Fibroblast of lung (primary cell): Measurements from ENCODE around the gene UHRF2. TPM values are rescaled to one million over a fixed set of nuclear protein-coding genes. Genes with fewer than 3 reads are reported as not detected.

Experiments used
- DNase-seq, 2 donors: peaks; one replicate each; pipeline versions ENCODE4 v3.0.0 to v3.0.0-alpha.2; 2010; ENCODE audit warnings: low read depth in 2 of 2
- H2AFZ ChIP-seq: 2 replicates; pipeline ENCODE4 v1.5.1; 2012; ENCODE audit warnings: low read length, control low read depth, inconsistent platforms
- H3K27ac ChIP-seq: 2 replicates; pipeline ENCODE4 v1.5.1; 2011; ENCODE audit warnings: low read length, control low read depth; ENCODE audit not compliant: insufficient read depth
- H3K27me3 ChIP-seq: 2 replicates; pipeline ENCODE4 v1.5.1; 2011; ENCODE audit warnings: mild to moderate bottlenecking, low read length; ENCODE audit not compliant: control insufficient read depth, insufficient read depth
- H3K36me3 ChIP-seq: 2 replicates; pipeline ENCODE4 v1.5.1; 2011; ENCODE audit warnings: low read length; ENCODE audit not compliant: control insufficient read depth, insufficient read depth
- H3K4me1 ChIP-seq: 2 replicates; pipeline ENCODE4 v1.5.1; 2011; ENCODE audit warnings: low read length; ENCODE audit not compliant: control insufficient read depth, insufficient read depth; ENCODE audit errors: extremely low read depth
- H3K4me2 ChIP-seq: 2 replicates; pipeline ENCODE4 v1.5.1; 2011; ENCODE audit warnings: low read length, control low read depth; ENCODE audit not compliant: insufficient read depth; ENCODE audit errors: extremely low read depth
- H3K4me3 ChIP-seq, 4 experiments: fragments of 200-600 bp in 1 of 4; sonication (generic) in 1 of 4; replicated peaks in 1 of 4; 2 replicates each; pipeline ENCODE4 v1.5.1; 2011 to 2016; ENCODE audit warnings: low read length in 4 of 4, low read depth in 3 of 4, mild to moderate bottlenecking in 3 of 4, control low read depth in 2 of 4, inconsistent platforms in 1 of 4, mixed read lengths in 1 of 4; ENCODE audit not compliant: insufficient read depth in 1 of 4; ENCODE audit errors: control extremely low read depth in 1 of 4
- H3K79me2 ChIP-seq: 2 replicates; pipeline ENCODE4 v1.5.1; 2012; ENCODE audit warnings: mild to moderate bottlenecking, low read length, inconsistent platforms; ENCODE audit not compliant: control insufficient read depth, insufficient read depth
- H3K9ac ChIP-seq: 2 replicates; pipeline ENCODE4 v1.5.1; 2011; ENCODE audit warnings: mild to moderate bottlenecking, low read length, control low read depth; ENCODE audit not compliant: insufficient read depth
- H3K9me3 ChIP-seq: 2 replicates; pipeline ENCODE4 v1.5.1; 2012; ENCODE audit warnings: low read depth, low read length; ENCODE audit not compliant: control insufficient read depth, insufficient read depth
- H4K20me1 ChIP-seq: 2 replicates; pipeline ENCODE4 v1.5.1; 2011; ENCODE audit warnings: low read length; ENCODE audit not compliant: control insufficient read depth, insufficient read depth; ENCODE audit errors: extremely low read depth
- EZH2 ChIP-seq: IDR thresholded peaks from 2 replicates; pipeline ENCODE4 v1.5.1; 2012; ENCODE audit warnings: low read length, control low read depth, mild to moderate bottlenecking; ENCODE audit errors: missing control alignments
- polyA plus RNA-seq, 2 donors: library from polyadenylated mRNA; depleted of rRNA in 1 of 2; stranded (reverse) in 1 of 2; unstranded in 1 of 2; fragments of >200 nt; gene quantifications; 2 replicates each; pipeline ENCODE4 v1.2.1, GENCODE V29; 2011 to 2012; ENCODE audit warnings: missing spikeins in 1 of 2
- total RNA-seq: library from RNA; depleted of rRNA; stranded (reverse); fragments of >200 nt; gene quantifications from 2 replicates; pipeline ENCODE4 v1.2.1, GENCODE V29; 2014
- TF ChIP-seq, protein P1 (sequence below), 2 donors: IDR thresholded peaks in 1 of 2; conservative IDR thresholded peaks in 1 of 2; 1 replicate in 1 of 2; 2 replicates in 1 of 2; pipeline ENCODE4 v1.5.1; 2011 to 2012; ENCODE audit warnings: low read length in 2 of 2, control low read depth in 1 of 2, inconsistent platforms in 1 of 2, low read depth in 1 of 2, mild to moderate bottlenecking in 1 of 2

Gene UHRF2
- total and polyA plus RNA-seq, 2 donors (not counting 1 experiment from before 2014, with no cell fraction given) = 28.8 to 81.7 TPM

DNA sequence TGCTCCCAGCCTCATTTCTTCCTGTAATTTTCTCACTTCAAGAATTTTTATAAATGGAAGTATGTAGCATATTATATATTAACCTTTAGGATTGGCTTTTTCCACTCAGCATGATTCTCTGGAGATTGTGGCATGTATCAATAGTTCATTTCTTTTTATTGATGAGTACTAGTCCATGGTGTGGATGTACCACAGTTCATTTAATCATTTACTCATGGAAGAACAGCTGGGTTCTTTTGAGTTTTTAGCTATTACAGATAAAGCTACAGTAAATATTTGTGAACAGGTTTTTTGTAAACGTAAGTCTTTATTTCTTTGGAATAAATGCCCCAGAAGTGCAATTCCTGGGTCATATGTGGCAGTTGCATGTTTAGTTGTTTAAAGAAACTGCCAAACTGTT is 76.1 kb downstream of the UHRF2 start:
- Histone ChIP-seq H3K4me3 (no peak overlapping the region), H3K4me2 (no peak overlapping the region), H3K79me2 (peaks cover 13% of the 10 kb centered on the region), H4K20me1 (no peaks in the 10 kb centered on the region), H3K27me3 (no peaks in the 10 kb centered on the region), H3K4me1 (no peaks in the 10 kb centered on the region), H3K36me3 (peaks cover 2% of the 10 kb centered on the region), H2AFZ (no peak overlapping the region), H3K27ac (no peak overlapping the region), H3K9ac (no peak overlapping the region), H3K9me3 (no peaks in the 10 kb centered on the region)
- DNase-seq = no peak
- TF ChIP-seq, protein P1, sequence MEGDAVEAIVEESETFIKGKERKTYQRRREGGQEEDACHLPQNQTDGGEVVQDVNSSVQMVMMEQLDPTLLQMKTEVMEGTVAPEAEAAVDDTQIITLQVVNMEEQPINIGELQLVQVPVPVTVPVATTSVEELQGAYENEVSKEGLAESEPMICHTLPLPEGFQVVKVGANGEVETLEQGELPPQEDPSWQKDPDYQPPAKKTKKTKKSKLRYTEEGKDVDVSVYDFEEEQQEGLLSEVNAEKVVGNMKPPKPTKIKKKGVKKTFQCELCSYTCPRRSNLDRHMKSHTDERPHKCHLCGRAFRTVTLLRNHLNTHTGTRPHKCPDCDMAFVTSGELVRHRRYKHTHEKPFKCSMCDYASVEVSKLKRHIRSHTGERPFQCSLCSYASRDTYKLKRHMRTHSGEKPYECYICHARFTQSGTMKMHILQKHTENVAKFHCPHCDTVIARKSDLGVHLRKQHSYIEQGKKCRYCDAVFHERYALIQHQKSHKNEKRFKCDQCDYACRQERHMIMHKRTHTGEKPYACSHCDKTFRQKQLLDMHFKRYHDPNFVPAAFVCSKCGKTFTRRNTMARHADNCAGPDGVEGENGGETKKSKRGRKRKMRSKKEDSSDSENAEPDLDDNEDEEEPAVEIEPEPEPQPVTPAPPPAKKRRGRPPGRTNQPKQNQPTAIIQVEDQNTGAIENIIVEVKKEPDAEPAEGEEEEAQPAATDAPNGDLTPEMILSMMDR (conservative IDR thresholded peaks at IDR 0.05 in 1 of 2, IDR thresholded peaks at IDR 0.05 in 1 of 2; ENCODE audit: low read depth in 1 of 2, low read length in 2 of 2) = no peak

DNA sequence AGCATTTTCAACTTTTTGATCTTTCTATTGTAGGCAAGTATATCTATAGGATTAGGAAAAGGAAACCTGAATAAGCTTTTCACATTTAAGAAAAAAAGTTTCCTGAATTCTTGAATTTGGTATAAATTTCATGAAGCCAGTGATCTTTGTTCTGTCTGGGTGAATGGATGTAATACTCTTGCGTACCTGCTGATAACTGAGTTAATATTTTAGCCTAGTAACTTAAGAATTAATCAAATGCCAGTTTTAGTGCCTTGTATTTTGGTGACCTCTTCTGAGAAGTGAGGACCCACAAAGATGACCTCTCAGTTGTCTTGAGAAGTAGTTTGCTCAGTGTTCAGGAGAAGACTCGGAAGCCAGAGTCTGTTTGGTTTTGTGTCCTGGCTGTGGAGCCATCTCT is 77.9 kb downstream of the UHRF2 start:
- peaks cover 3% of the 10 kb centered on the region for H3K36me3 ChIP-seq
- no peak overlapping the region for H3K4me2 ChIP-seq
- H3K4me1 ChIP-seq = no peaks in the 10 kb centered on the region
- no peak for DNase-seq
- no peaks in the 10 kb centered on the region for H4K20me1 ChIP-seq
- TF ChIP-seq, protein P1 (conservative IDR thresholded peaks at IDR 0.05 in 1 of 2, IDR thresholded peaks at IDR 0.05 in 1 of 2; ENCODE audit: low read depth in 1 of 2, low read length in 2 of 2) = no peak
- no peak for TF ChIP-seq EZH2
- no peak overlapping the region for H3K4me3 ChIP-seq
- no peaks in the 10 kb centered on the region for H3K27me3 ChIP-seq
- no peak overlapping the region for H3K27ac ChIP-seq
- peaks cover 13% of the 10 kb centered on the region for H3K79me2 ChIP-seq
- H3K9me3 ChIP-seq = no peaks in the 10 kb centered on the region
- no peak overlapping the region for H3K9ac ChIP-seq
- no peak overlapping the region for H2AFZ ChIP-seq

DNA sequence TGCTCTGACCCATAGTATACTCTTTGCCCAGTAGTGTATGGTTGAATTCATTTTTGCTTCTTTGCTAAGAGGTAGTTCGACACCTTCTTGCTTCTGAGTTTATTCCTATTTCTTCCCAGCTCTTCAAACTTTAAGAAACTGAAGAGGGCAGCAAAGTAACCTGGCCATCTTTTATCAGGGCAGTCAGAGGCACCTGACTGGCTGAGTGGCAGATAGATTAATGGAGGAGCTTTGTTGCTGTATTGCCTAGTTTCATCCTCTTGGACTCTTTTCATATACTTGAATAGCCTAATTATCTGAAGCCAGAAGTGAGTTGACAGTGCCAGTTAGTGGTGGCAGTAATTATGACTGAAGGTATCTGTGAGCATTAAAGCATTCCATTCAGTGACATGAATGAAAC is 82.5 kb downstream of the UHRF2 start:
- H2AFZ ChIP-seq = no peak overlapping the region
- H3K9me3 ChIP-seq = no peaks in the 10 kb centered on the region
- no peaks in the 10 kb centered on the region for H3K27me3 ChIP-seq
- H3K4me3 ChIP-seq = no peak overlapping the region
- H3K79me2 ChIP-seq = peaks cover 9% of the 10 kb centered on the region
- peaks cover 5% of the 10 kb centered on the region for H3K36me3 ChIP-seq
- H3K4me1 ChIP-seq = peaks cover 4% of the 10 kb centered on the region
- no peak for DNase-seq
- H4K20me1 ChIP-seq = no peaks in the 10 kb centered on the region
- no peak overlapping the region for H3K9ac ChIP-seq
- no peak overlapping the region for H3K27ac ChIP-seq
- TF ChIP-seq, protein P1 (conservative IDR thresholded peaks at IDR 0.05 in 1 of 2, IDR thresholded peaks at IDR 0.05 in 1 of 2; ENCODE audit: low read depth in 1 of 2, low read length in 2 of 2) = no peak
- no peak for TF ChIP-seq EZH2
- no peak overlapping the region for H3K4me2 ChIP-seq
